Nucleus accumbens (tissue), 56 donors: ENCODE measurements around the gene PRELP.
"Not testable (repeated sequence)": the region's sequence is repeated elsewhere in the genome, so short reads cannot be mapped to it uniquely, and the experiment has no call there.

ENCODE experiments used
- DNase-seq, 56 donors: peaks; one replicate each; lab custom pipeline; 2025; lab: John Stamatoyannopoulos, UW

Gene PRELP

GRCh38 chr1:203475012-203475981 lies at the start of gene PRELP:
Gene PRELP, plus strand, starts transcription at chr1:203475806. Its CDS starts 7,379 bp downstream, at chr1:203483185.
- DNase-seq = peak in 29 of 56 donors; percentile 15 to 64 (median 35)

GRCh38 chr1:203426366-203426765 lies 49.2 kb upstream of the PRELP start:
- DNase-seq = no peak

GRCh38 chr1:203426870-203427269 lies 48.7 kb upstream of the PRELP start:
- DNase-seq = no peak

- no peak for DNase-seq
These were observed 48.2 kb upstream of the PRELP start for GRCh38 chr1:203427451-203427850.

GRCh38 chr1:203428981-203429599 lies 46.5 kb upstream of the PRELP start:
- no peak for DNase-seq

- DNase-seq = no peak
These were observed 40.0 kb upstream of the PRELP start for GRCh38 chr1:203435615-203436014.

- no peak for DNase-seq
These were observed 37.8 kb upstream of the PRELP start for GRCh38 chr1:203437696-203438315.

- no peak for DNase-seq
These were observed 36.4 kb upstream of the PRELP start for GRCh38 chr1:203439131-203439730.

- DNase-seq = peak in 50 of 56 donors; percentile 6 to 80 (median 42)
These were observed 34.8 kb upstream of the PRELP start for GRCh38 chr1:203440771-203441170.

- no peak for DNase-seq
These were observed 33.8 kb upstream of the PRELP start for GRCh38 chr1:203441766-203442165.

GRCh38 chr1:203442821-203443220 lies 32.8 kb upstream of the PRELP start:
- no peak for DNase-seq

GRCh38 chr1:203443296-203443695 lies 32.3 kb upstream of the PRELP start:
- no peak for DNase-seq

- no peak for DNase-seq
These were observed 31.4 kb upstream of the PRELP start for GRCh38 chr1:203444171-203444576.

- no peak for DNase-seq
These were observed 28.5 kb upstream of the PRELP start for GRCh38 chr1:203447151-203447550.

- DNase-seq = not testable (repeated sequence)
These were observed 28.0 kb upstream of the PRELP start for GRCh38 chr1:203447598-203447997.

- no peak for DNase-seq
These were observed 27.0 kb upstream of the PRELP start for GRCh38 chr1:203448521-203449061.

- DNase-seq = no peak
These were observed 25.6 kb upstream of the PRELP start for GRCh38 chr1:203450001-203450400.

- no peak for DNase-seq
These were observed 25.0 kb upstream of the PRELP start for GRCh38 chr1:203450479-203451149.

- DNase-seq = no peak
These were observed 23.5 kb upstream of the PRELP start for GRCh38 chr1:203451836-203452784.
